NCI-H345 (cell line): ENCODE results near the gene UGP2.
"Not testable (repeated sequence)": the region's sequence is repeated elsewhere in the genome, so short reads cannot be mapped to it uniquely, and the experiment has no call there.

Source experiments
- DNase-seq: peaks from one replicate; lab custom pipeline; 2025; lab: John Stamatoyannopoulos, UW

Gene UGP2

DNA sequence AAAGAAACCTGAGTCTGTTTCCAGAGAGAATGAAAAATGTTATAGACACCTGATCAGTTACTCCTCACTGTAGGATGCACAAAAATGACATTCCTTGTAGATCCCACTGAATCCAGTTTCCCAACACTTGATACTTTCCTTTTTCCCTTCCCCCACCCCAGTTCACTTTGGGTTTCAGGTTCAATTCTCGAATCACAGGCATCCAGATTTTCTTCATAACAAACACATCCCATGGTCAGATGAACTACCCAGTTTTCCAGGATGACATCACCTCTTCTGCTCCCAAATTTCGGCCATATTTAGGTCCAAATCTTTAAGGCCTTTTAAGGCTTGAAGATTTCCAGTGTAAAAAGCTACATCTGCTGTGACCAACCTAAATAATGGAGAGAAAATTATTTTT lies 51.5 kb downstream of the UGP2 start:
- no peak for DNase-seq

DNA sequence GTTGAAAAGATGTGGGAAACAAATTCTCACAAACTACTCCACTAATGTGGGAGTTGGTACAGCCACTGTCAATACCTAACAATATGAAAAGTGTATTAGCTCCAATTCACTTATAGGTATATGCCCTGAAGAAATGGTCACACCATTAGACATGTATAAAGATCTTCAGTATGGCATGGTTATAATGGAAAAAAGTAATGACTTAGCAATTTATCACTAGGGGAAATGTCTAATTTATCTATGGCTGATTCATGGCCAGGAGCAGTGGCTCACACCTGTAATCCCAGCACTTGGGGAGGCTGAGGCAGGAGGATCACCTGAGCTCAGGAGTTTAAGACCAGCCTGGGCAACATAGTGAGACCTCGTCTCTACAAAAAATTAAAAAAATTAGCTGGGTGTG lies 52.5 kb downstream of the UGP2 start:
- no peak for DNase-seq

DNA sequence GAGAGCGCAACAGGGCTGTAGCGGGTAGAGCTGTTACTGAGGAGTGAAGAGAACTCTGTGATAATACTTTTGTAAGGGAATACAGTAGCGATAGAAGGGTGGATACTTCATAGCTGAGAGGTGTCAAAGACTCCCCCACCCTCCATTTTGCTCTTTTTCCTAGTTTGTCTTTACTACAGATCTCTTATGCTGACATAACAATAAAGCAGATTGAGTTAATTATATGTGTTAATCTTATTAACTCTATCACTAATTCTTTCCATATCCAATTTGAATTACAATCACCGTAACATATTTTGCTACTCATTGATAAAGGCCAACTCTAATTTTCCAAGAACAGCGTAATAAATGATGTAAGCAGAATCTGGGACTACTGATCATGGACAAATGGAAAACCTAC lies 57.1 kb downstream of the UGP2 start:
- DNase-seq = no peak

DNA sequence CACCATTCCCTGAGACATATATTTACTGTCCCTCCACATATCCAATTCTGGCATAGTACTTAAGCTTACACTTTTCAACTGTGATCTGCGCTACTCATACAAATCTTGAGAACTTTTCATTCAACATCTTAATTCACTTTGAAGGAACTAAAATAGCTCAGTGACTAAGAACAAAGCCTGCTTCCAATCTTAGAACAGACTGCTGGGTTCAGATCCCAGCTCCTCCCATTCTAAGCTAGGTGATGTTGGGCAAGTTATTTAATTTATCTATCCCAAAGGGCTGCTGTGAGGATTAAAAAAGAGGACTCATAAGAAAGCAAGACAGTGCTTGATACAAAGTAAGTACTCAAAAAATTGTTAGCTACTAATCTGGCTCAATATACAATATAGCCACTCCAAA lies 57.9 kb downstream of the UGP2 start:
- DNase-seq = no peak

DNA sequence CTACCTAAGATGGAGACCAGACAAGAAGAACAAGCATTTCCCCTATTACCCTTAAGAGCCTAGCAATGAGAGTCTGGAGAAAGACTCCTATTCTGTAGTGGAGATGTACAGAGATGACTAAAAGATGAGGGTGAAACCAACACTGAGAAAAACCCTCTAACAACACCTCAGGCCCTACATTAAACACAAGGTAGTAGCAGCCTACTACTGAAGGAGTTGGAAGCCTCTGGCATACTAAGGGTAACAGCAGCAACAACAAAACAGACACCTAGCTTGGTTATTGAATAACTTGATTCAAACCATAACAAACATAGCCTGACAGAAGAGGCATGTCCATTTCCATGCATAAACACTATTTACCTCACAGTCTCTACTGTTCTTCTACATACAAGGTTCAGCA lies 60.5 kb downstream of the UGP2 start:
- no peak for DNase-seq

DNA sequence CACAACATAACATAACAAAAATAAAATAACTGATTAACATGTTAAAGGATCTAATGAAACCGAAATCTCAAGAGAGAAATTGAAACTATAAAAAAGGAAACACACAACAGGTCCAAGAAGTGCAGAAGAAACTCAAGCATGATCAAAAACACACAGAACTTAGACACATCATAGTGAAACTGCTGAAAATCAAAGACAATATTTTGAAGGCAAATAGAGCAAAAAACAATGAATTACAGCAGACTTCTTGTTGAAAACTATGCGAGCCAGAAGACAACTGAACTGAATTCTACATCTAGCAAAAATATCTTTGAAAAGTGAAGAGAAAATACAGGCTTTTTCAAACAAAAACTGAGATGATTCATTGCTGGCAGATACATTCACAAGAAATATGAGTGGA lies 61.3 kb downstream of the UGP2 start:
- DNase-seq = no peak

DNA sequence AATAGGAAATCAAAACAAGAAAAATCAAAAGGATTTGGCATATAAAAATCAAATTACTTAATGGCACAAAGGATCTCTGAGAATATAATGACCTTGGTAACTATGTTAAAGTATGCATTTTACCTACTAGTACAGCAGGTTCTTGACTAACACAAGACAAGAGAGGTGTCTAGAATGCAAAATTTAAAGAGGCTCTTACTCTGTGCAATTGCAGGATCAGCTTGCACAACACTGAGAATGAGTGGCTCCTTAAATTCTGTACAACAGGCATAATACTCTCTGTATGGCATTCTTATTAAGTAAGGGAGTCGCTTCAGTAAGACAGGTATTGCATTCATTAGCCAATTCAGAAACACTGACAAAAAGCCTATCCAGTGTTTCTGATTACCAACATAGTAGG lies 72.6 kb downstream of the UGP2 start:
- no peak for DNase-seq

DNA sequence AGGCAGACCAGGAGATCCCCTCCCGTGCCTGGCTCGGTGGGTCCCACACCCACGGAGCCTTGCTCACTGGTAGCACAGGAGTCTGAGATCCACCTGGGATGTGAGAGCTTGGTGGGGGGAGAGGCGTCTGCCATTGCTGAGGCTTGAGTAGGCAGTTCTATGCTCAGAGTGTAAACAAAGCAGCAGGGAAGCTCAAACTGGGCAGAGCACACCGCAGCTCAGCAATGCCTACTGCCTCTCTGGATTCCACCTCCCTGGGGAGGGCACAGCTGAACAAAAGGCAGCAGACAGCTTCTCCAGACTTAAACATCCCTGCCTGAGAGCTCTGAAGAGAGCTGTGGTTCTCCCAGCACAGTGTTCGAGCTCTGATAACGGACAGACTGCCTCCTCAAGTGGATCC lies 85.1 kb downstream of the UGP2 start:
- peak; percentile 89 for DNase-seq

DNA sequence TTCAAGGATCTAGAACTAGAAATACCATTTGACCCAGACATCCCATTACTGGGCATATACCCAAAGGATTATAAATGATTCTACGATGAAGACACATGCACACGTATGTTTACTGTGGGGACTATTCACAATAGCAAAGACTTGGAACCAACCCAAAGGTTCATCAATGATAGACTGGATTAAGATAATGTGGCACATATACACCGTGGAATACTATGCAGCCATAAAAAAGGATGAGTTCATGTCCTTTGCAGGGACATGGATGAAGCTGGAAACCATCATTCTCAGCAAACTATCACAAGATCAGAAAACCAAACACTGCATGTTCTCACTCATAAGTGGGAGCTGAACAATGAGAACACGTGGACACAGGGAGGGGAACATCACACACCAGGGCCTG lies 90.4 kb downstream of the UGP2 start:
- not testable (repeated sequence) for DNase-seq
